ENCODE results near the gene SEC63. TPM values are rescaled to one million over a fixed set of nuclear protein-coding genes. Genes with fewer than 3 reads are reported as not detected.
A peak's percentile ranks its signal among the peaks of the same experiment; 100 is the strongest.
"Not testable (repeated sequence)": the region's sequence is repeated elsewhere in the genome, so short reads cannot be mapped to it uniquely, and the experiment has no call there.

The SEC63 gene
- total RNA-seq, 2 donors from 2014 or later, result 73.4 to 97.9 TPM

- WGBS, 2 donors, result 77 to 81% methylated on average over 7 of the region's 7 CpGs
- peaks cover 33% of the 10 kb centered on the region for H3K4me1 ChIP-seq
- peak; percentile 6 for ATAC-seq
- intact Hi-C loops (cut with DNase I), result no loop called here
- no peaks in the 10 kb centered on the region for H3K27me3 ChIP-seq
- H3K36me3 ChIP-seq (replicated peaks in 1 of 2; ENCODE audit: insufficient read depth in 1 of 2, low read depth in 2 of 2), result no peaks in the 10 kb centered on the region
- no peaks in the 10 kb centered on the region for H3K9me3 ChIP-seq
- TF ChIP-seq CTCF (IDR thresholded peaks at IDR 0.05) (no peak), POLR2A (IDR thresholded peaks at IDR 0.05) (no peak)
- peak overlapping the region; percentile 87 to 91 (median 88) for H3K27ac ChIP-seq
- no peak overlapping the region for H3K4me3 ChIP-seq
- no peak for DNase-seq
Observed at GRCh38 chr6:108001696-108002231, 43.8 kb upstream of the SEC63 start.

GRCh38 chr6:108000259-108000658 is 42.3 kb upstream of the SEC63 start:
- H3K36me3 ChIP-seq (replicated peaks in 1 of 2; ENCODE audit: insufficient read depth in 1 of 2, low read depth in 2 of 2); DNase-seq; intact Hi-C loops (cut with DNase I); H3K27ac ChIP-seq; H3K9me3 ChIP-seq; ATAC-seq; H3K27me3 ChIP-seq; H3K4me3 ChIP-seq: not testable (repeated sequence)
- H3K4me1 ChIP-seq, result peaks cover 33% of the 10 kb centered on the region
- 95 to 97% methylated on average over 5 of the region's 5 CpGs for WGBS, 2 donors

- Histone ChIP-seq H3K4me3 (no peak overlapping the region), H3K27me3 (no peaks in the 10 kb centered on the region), H3K27ac (no peak overlapping the region), H3K9me3 (no peaks in the 10 kb centered on the region), H3K36me3 (replicated peaks in 1 of 2; ENCODE audit: insufficient read depth in 1 of 2, low read depth in 2 of 2) (no peaks in the 10 kb centered on the region), H3K4me1 (peaks cover 33% of the 10 kb centered on the region)
- intact Hi-C loops (cut with DNase I), result no loop called here
- DNase-seq (no peak), ATAC-seq (no peak)
- TF ChIP-seq CTCF (IDR thresholded peaks at IDR 0.05) (no peak), POLR2A (IDR thresholded peaks at IDR 0.05) (no peak)
Observed at GRCh38 chr6:107999341-107999740, 41.3 kb upstream of the SEC63 start.

- Histone ChIP-seq H3K4me1 (peaks cover 15% of the 10 kb centered on the region), H3K36me3 (replicated peaks in 1 of 2; ENCODE audit: insufficient read depth in 1 of 2, low read depth in 2 of 2) (no peaks in the 10 kb centered on the region), H3K9me3 (no peaks in the 10 kb centered on the region), H3K27me3 (no peaks in the 10 kb centered on the region), H3K27ac (no peak overlapping the region), H3K4me3 (no peak overlapping the region)
- no peak for ATAC-seq
- TF ChIP-seq POLR2A (IDR thresholded peaks at IDR 0.05), result no peak
- TF ChIP-seq CTCF (IDR thresholded peaks at IDR 0.05), result no peak
- no peak for DNase-seq
- 82 to 88% methylated on average over 8 to 9 of the region's 9 CpGs for WGBS, 2 donors
- intact Hi-C loops (cut with DNase I), result no loop called here
Observed at GRCh38 chr6:107991772-107992550, 34.0 kb upstream of the SEC63 start.

- H3K4me3 ChIP-seq, result no peak overlapping the region
- H3K27ac ChIP-seq, result no peak overlapping the region
- H3K27me3 ChIP-seq, result no peaks in the 10 kb centered on the region
- DNase-seq (no peak), ATAC-seq (no peak)
- intact Hi-C loops (cut with DNase I), result no loop called here
- H3K4me1 ChIP-seq, result peaks cover 15% of the 10 kb centered on the region
- no peaks in the 10 kb centered on the region for H3K9me3 ChIP-seq
- TF ChIP-seq CTCF (IDR thresholded peaks at IDR 0.05) (no peak), POLR2A (IDR thresholded peaks at IDR 0.05) (no peak)
- WGBS, 2 donors, result 86 to 94% methylated on average over 4 of the region's 4 CpGs
- H3K36me3 ChIP-seq (replicated peaks in 1 of 2; ENCODE audit: insufficient read depth in 1 of 2, low read depth in 2 of 2), result no peaks in the 10 kb centered on the region
Observed at GRCh38 chr6:107991061-107991460, 33.1 kb upstream of the SEC63 start.

- 80 to 88% methylated on average over 8 of the region's 8 CpGs for WGBS, 2 donors
Observed at GRCh38 chr6:107990587-107990986, 32.6 kb upstream of the SEC63 start.

More at GRCh38 chr6:107990587-107990986, 32.6 kb upstream of the SEC63 start:
- H3K36me3 ChIP-seq (replicated peaks in 1 of 2; ENCODE audit: insufficient read depth in 1 of 2, low read depth in 2 of 2); H3K4me3 ChIP-seq; ATAC-seq; H3K27me3 ChIP-seq; H3K27ac ChIP-seq; DNase-seq; H3K9me3 ChIP-seq; intact Hi-C loops (cut with DNase I): not testable (repeated sequence)
- H3K4me1 ChIP-seq, result peaks cover 15% of the 10 kb centered on the region
